ENCODE results near the gene GKN2.
A peak's percentile ranks its signal among the peaks of the same experiment; 100 is the strongest.

GRCh38 chr2:68909793-68910674 is 42.7 kb downstream of the GKN2 start:
- TF ChIP-seq NFATC4 (CRISPR knock-in tag; IDR thresholded peaks at IDR 0.05) (no peak), CTCF (IDR thresholded peaks at IDR 0.05) (peak; percentile 90), TEAD1 (CRISPR knock-in tag; IDR thresholded peaks at IDR 0.05) (no peak), ETV6 (CRISPR knock-in tag; IDR thresholded peaks at IDR 0.05) (no peak), ZNF121 (CRISPR knock-in tag; IDR thresholded peaks at IDR 0.05) (no peak), AFF4 (CRISPR knock-in tag; IDR thresholded peaks at IDR 0.05; ENCODE audit: borderline replicate concordance) (no peak), IRF2 (CRISPR knock-in tag; IDR thresholded peaks at IDR 0.05; ENCODE audit: borderline replicate concordance, low read depth) (no peak), NR1H2 (CRISPR knock-in tag; IDR thresholded peaks at IDR 0.05) (no peak), IRF1 (CRISPR knock-in tag; IDR thresholded peaks at IDR 0.05) (no peak), CREB1 (CRISPR knock-in tag; IDR thresholded peaks at IDR 0.05) (no peak), CREM (CRISPR knock-in tag; IDR thresholded peaks at IDR 0.05) (no peak), TEAD4 (CRISPR knock-in tag; IDR thresholded peaks at IDR 0.05) (no peak), FOXP1 (CRISPR knock-in tag; IDR thresholded peaks at IDR 0.05; ENCODE audit: borderline replicate concordance) (no peak)

Data from WTC11 (cell line).